HG02852 (cell line): ENCODE measurements around the gene ZIK1.

Source experiments
- ATAC-seq: cut with Tn5 transposase; IDR thresholded peaks from one replicate; pipeline ENCODE4 v1.9.1; 2021; ENCODE audit warnings: mild to moderate bottlenecking, moderate library complexity; ENCODE audit not compliant: unreplicated experiment

Gene ZIK1

DNA sequence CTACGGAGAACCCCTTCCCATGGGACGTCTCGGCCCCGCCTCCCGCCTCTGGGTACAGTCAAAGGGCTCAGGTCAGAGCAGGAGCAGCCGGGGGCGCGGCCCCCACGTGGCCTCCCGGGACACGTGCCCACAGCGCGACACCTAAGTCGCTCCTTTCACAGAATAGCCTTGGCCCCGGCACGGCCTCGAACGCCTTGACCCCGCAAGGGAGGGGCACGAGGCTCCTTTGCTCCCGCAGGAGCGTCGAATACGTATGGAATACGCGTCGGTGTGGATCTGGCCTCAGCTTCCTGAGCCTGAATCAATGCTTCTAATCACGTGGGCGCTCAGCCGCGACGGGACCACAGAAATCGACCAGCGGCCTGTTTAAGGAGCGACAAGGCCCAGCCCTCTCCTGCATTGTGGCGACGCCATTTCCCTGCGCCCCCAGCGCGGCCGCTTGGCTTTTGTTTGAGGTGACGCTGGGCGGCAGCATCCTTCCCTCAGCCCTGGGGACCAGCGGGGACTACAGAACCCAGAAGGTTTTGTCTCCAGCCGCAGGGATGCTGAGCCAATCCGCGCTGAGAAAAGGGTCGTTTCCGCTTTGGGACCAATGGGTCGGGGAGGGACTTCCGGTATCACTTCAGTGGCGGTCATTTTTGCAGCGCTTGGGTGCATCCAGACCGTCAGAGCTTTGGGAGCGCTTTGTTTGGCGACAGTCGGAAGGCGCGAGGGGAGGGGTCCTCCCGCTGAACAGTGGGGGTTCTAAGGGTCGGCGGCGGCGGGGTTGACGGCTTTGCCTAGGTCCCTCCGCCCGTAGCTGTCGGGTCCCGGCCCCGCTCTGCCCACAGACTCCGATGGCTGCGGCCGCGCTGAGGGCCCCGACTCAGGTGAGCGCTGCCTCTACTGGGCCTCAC lies at the start of gene ZIK1:
Gene ZIK1, plus strand, starts transcription at position 625 of the 896 bp plus-strand sequence. Its CDS starts 212 bp downstream, at position 837.
- peak; percentile 91 for ATAC-seq

DNA sequence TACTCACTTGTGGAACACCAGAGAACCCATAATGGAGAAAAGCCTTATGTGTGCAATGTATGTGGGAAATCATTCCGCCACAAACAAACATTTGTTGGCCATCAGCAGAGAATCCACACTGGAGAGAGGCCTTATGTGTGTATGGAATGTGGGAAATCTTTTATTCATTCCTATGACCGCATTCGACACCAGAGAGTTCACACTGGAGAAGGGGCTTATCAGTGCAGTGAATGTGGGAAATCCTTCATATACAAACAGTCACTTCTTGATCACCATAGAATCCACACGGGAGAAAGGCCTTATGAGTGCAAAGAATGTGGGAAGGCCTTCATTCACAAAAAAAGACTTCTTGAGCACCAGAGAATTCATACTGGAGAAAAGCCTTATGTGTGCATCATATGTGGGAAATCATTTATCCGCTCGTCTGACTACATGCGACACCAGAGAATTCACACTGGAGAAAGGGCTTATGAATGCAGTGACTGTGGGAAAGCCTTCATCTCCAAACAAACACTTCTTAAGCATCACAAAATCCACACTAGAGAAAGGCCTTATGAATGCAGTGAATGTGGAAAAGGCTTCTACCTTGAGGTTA lies 45.9 kb upstream of the ZIK1 start:
- no peak for ATAC-seq

DNA sequence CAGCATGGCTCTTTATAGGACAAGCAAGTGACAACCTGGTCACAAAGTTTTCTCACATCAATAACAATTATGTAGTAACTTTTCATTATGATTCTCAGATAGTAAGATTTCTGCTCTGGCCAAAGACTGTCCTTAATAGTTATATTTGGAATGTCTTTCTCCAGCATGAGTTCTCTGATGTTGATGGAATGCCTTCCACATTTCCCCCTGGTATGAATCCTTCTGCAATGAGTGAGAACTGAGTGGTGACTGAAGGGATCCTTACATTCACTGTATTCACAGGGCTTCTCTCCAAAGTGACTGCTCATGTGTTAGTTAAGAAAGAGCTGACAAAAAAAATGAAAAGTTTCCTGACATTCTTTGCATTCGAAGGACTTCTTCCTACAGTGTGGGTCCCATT lies 37.4 kb upstream of the ZIK1 start:
- ATAC-seq: no peak

DNA sequence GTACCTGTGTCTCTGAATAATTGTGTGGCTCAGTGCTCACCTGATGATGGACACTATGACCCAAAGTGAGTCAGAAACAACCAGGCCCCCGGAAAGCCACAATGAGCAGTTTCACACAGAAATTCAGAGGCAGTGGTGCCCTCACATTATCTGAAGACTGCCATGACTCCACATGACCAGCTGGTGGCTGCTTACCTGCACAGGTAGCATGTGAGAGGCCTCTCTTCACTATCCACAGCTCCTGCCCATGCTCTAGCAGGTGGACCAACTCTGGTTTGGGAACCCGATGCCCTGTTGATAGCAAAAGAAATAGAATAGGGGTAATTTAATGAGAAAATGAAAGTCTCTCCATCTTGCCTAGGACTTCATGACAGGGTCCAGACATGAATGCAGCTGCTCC lies 31.5 kb upstream of the ZIK1 start:
- no peak for ATAC-seq

DNA sequence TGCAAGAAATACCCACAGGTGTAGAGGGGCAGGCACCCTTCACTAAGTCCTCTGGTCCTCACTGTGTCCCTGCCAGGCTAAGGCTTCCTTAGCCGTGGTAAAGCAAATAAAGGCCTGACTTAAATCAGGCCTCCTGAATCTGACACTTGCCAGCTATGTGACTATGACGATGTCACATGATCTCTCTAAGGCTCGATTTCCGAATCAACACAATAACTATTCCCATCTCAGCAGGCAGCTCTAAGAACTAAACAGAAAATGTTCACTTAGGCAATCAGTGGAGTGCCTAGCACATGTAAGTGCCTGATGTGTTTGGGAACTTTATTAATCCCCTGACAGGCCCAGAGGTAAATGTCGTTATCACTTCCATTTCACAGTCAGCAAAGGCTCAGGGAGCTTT lies 26.3 kb upstream of the ZIK1 start:
- no peak for ATAC-seq

- ATAC-seq: no peak
Observed at GRCh38 chr19:57558525-57558924, 25.4 kb upstream of the ZIK1 start.

- ATAC-seq: peak; percentile 25
Observed at GRCh38 chr19:57559008-57559403, 24.9 kb upstream of the ZIK1 start.

GRCh38 chr19:57559404-57560025 lies 24.4 kb upstream of the ZIK1 start, which contains the start of gene ZNF550:
Gene ZNF550, minus strand, starts transcription at chr19:57559863. Its CDS starts 181 bp downstream, at chr19:57559682.
- ATAC-seq: peak; percentile 96

DNA sequence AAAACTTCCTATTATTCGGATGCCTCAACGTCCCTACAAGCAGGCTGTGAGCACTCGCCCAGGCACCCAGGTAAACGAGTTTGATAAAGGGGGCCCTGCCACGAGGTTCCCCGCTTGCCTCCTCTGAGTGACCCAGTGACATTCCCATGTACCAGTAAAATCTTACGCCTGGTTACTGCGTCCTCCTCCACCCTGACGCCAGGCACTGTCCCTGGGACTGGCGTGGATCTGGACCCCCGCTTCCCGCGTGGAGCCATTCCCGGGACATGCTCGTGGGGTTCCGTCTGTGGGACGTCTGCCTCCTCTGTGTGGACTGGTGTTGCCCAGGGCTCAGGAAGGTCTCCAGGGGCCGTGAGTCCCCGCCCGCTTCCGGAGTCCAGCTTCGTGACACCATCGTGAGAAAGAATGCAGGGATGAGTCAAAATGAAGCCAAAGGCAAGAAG lies 23.9 kb upstream of the ZIK1 start:
- ATAC-seq: no peak

GRCh38 chr19:57563547-57563946 lies 20.4 kb upstream of the ZIK1 start:
- ATAC-seq: no peak

GRCh38 chr19:57566396-57567265 lies 17.3 kb upstream of the ZIK1 start:
- no peak for ATAC-seq

- ATAC-seq: no peak
Observed at GRCh38 chr19:57570707-57571106, 13.2 kb upstream of the ZIK1 start.

- ATAC-seq: no peak
Observed at GRCh38 chr19:57572415-57572947, 11.5 kb upstream of the ZIK1 start.

- no peak for ATAC-seq
Observed at GRCh38 chr19:57576661-57577060, 7.3 kb upstream of the ZIK1 start.

DNA sequence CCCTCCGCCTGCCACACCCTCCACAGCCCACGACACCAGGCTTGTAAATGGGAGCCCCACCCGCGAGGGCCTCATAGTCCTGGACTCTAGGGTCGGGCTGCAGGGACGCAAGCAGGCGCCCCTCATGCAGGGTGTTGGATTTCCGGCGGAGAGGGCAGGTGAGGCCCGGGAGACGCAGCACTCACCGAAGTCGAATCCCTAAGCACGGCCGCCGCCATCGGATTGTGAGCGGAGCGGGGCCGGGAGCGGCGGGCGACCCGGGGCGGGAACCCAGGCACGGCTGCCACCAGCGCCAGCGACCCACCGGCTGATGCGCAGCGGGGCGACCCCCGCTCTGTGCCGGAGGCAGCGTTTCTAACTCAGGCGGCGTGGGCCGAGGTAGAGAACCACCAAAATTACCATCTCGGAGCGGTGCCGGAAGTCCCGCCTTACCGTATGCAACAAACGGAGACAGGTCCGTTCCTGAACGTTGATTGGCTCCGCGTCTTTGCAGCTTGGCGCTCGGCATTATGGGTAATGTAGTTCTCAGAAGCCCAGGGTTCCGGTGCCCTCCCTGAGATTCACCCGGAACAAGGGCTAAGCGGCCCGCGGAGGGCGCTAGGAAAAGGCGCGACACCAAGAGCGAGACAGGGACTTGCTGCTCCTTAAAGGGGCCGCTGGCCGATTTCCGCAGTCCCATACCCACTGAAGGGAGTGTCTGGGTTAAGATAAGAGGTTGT lies 5.3 kb upstream of the ZIK1 start, which contains the start of gene ZNF416:
Gene ZNF416, minus strand, starts transcription at position 425 of the 719 bp plus-strand sequence. Its CDS starts 207 bp downstream, at position 218.
- ATAC-seq: peak; percentile 92

DNA sequence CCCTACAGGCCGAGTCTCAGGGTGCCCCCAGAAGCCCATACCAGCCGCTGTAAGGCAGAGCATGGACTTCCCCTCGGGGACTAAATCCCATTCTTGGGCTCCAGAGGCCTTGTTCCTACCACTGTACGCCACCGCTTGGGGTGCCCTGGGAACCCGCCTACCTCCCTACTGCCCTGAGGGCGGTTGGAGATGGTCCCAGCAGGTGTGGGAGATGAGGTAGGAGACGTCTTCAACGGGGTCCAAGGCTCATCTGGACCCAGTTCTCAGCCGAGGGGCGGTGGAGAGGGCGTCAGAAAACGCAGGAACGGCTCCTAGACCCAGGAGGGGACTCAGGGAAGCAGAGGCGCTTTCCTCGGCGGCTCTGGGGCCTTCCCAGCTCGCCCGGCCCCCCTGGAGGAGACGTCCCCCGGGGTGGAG lies 833 bp upstream of the ZIK1 start:
- no peak for ATAC-seq

GRCh38 chr19:57587529-57587928 lies 3.6 kb downstream of the ZIK1 start:
- no peak for ATAC-seq

DNA sequence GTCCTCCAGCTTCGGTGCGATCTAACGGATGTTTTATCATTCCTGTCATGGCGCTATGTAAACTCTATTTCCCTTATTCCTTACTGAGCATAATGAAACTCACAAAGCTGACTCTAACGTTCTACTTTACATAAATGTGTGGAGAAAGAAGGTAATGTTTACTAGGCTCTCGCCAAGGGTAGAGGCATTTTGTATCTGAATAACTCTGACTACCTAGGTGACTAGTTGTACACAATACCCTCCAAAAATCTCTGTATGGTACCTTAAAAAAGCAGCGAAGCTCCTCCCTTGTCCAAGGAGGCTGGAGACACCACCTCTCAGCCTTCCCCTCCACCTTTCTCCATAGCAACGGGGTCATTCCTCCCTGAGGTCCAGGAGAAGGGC lies 15.4 kb downstream of the ZIK1 start:
- ATAC-seq: no peak

- ATAC-seq: peak; percentile 91
Observed at GRCh38 chr19:57599761-57600383, 15.9 kb downstream of the ZIK1 start, which contains the start of gene ZNF530. Gene ZNF530, plus strand, starts transcription at chr19:57599885. Its CDS starts 4,461 bp downstream, at chr19:57604346.
